HG03460 (cell line): ENCODE measurements around the gene SMARCD2.

Experiments
- ATAC-seq: cut with Tn5 transposase; IDR thresholded peaks from one replicate; pipeline ENCODE4 v1.9.1; 2021; ENCODE audit not compliant: unreplicated experiment

The SMARCD2 gene

GRCh38 chr17:63853260-63853659, 10.8 kb upstream of the SMARCD2 start:
- no peak for ATAC-seq

GRCh38 chr17:63850401-63850800, 7.9 kb upstream of the SMARCD2 start:
- ATAC-seq, result no peak

GRCh38 chr17:63848834-63849689, 6.6 kb upstream of the SMARCD2 start:
- peak; percentile 89 for ATAC-seq

- no peak for ATAC-seq
Observed at GRCh38 chr17:63847525-63848249, 5.2 kb upstream of the SMARCD2 start.

- no peak for ATAC-seq
Observed at GRCh38 chr17:63845509-63845908, 3.0 kb upstream of the SMARCD2 start.

- no peak for ATAC-seq
Observed at GRCh38 chr17:63843910-63844677, 1.6 kb upstream of the SMARCD2 start.

- ATAC-seq, result peak; percentile 29
Observed at GRCh38 chr17:63843387-63843888, 953 bp upstream of the SMARCD2 start.

GRCh38 chr17:63842173-63842539, 329 bp downstream of the SMARCD2 start:
- ATAC-seq, result peak; percentile 24

GRCh38 chr17:63841350-63842172, 924 bp downstream of the SMARCD2 start:
- no peak for ATAC-seq

GRCh38 chr17:63840591-63841349, 1.7 kb downstream of the SMARCD2 start:
- ATAC-seq, result no peak

- ATAC-seq, result no peak
Observed at GRCh38 chr17:63838631-63839171, 3.8 kb downstream of the SMARCD2 start.

GRCh38 chr17:63837962-63838600, 4.4 kb downstream of the SMARCD2 start:
- no peak for ATAC-seq

- no peak for ATAC-seq
Observed at GRCh38 chr17:63837480-63837879, 5.0 kb downstream of the SMARCD2 start.

GRCh38 chr17:63836811-63837210, 5.7 kb downstream of the SMARCD2 start:
- ATAC-seq, result no peak

- no peak for ATAC-seq
Observed at GRCh38 chr17:63835167-63835720, 7.2 kb downstream of the SMARCD2 start.

GRCh38 chr17:63834431-63835166, 7.9 kb downstream of the SMARCD2 start:
- peak; percentile 58 for ATAC-seq

- ATAC-seq, result no peak
Observed at GRCh38 chr17:63833741-63834373, 8.6 kb downstream of the SMARCD2 start.
